Measurements from ENCODE around the gene HELQ. TPM values are rescaled to one million over a fixed set of nuclear protein-coding genes. Genes with fewer than 3 reads are reported as not detected.

Gene HELQ
- total RNA-seq, 1 experiment from 2014 or later = 9.3 TPM

DNA sequence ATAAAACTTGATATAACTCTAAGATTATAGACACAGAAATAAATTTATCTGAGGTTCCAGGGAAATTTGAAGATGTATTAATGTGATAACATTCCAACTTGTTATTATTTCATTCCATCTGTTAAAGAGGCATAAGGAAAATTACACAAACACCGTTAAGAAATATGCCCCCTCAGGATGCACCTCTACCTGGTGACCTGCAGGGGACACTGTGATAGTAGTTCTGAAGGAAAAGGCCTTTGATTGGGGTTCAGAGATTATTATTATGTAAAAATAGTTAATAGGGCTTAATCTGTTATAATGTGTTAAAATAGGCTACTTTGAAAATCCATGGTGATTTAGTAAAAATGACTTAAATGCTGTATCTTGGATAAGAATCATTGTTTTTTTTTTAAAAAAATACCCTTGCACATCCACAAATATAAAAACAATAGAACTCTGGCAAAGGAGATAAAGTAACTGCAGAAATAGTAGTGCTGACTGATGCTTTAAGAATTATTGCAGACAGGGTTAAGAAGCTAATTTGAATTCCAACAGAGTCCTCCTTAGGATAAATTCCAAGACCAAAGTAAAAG is 35.3 kb upstream of the HELQ start:
- intact Hi-C loops (cut with micrococcal nuclease; ENCODE audit: unreplicated experiment) = loop anchor here (2.0 kb wide), 1 partner anchor 150 kb away; no protein-coding TSS in a partner anchor
- H3K4me1 ChIP-seq (ENCODE audit: control insufficient read depth, insufficient read depth, low read length) = no peaks in the 10 kb centered on the region
- H3K4me3 ChIP-seq (ENCODE audit: low read depth in 2 of 2, low read length in 2 of 2) = no peak overlapping the region
- no peaks in the 10 kb centered on the region for H3K36me3 ChIP-seq (ENCODE audit: control insufficient read depth, insufficient read depth, low read length)
- H3K27ac ChIP-seq (ENCODE audit: low read length) = no peak overlapping the region
- H3K9me3 ChIP-seq (ENCODE audit: control insufficient read depth, insufficient read depth, low read depth, low read length) = no peaks in the 10 kb centered on the region
- no peaks in the 10 kb centered on the region for H3K27me3 ChIP-seq (ENCODE audit: control insufficient read depth, insufficient read depth, low read length)
- CTCF ChIA-PET = interaction anchor here (0.6 kb wide), 1 partner anchor 60 kb away, joined by 4 read pairs; no protein-coding TSS in a partner anchor
- ATAC-seq (peak; percentile 74; the same call in 1 of the 2 replicates), DNase-seq (ENCODE audit: low read depth, low spot score) (peak; percentile 38)
- TF ChIP-seq, protein P1, sequence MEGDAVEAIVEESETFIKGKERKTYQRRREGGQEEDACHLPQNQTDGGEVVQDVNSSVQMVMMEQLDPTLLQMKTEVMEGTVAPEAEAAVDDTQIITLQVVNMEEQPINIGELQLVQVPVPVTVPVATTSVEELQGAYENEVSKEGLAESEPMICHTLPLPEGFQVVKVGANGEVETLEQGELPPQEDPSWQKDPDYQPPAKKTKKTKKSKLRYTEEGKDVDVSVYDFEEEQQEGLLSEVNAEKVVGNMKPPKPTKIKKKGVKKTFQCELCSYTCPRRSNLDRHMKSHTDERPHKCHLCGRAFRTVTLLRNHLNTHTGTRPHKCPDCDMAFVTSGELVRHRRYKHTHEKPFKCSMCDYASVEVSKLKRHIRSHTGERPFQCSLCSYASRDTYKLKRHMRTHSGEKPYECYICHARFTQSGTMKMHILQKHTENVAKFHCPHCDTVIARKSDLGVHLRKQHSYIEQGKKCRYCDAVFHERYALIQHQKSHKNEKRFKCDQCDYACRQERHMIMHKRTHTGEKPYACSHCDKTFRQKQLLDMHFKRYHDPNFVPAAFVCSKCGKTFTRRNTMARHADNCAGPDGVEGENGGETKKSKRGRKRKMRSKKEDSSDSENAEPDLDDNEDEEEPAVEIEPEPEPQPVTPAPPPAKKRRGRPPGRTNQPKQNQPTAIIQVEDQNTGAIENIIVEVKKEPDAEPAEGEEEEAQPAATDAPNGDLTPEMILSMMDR (IDR thresholded peaks at IDR 0.05) = peak; percentile 85; the same call in 1 of the 2 replicates
- TF ChIP-seq, protein P2, sequence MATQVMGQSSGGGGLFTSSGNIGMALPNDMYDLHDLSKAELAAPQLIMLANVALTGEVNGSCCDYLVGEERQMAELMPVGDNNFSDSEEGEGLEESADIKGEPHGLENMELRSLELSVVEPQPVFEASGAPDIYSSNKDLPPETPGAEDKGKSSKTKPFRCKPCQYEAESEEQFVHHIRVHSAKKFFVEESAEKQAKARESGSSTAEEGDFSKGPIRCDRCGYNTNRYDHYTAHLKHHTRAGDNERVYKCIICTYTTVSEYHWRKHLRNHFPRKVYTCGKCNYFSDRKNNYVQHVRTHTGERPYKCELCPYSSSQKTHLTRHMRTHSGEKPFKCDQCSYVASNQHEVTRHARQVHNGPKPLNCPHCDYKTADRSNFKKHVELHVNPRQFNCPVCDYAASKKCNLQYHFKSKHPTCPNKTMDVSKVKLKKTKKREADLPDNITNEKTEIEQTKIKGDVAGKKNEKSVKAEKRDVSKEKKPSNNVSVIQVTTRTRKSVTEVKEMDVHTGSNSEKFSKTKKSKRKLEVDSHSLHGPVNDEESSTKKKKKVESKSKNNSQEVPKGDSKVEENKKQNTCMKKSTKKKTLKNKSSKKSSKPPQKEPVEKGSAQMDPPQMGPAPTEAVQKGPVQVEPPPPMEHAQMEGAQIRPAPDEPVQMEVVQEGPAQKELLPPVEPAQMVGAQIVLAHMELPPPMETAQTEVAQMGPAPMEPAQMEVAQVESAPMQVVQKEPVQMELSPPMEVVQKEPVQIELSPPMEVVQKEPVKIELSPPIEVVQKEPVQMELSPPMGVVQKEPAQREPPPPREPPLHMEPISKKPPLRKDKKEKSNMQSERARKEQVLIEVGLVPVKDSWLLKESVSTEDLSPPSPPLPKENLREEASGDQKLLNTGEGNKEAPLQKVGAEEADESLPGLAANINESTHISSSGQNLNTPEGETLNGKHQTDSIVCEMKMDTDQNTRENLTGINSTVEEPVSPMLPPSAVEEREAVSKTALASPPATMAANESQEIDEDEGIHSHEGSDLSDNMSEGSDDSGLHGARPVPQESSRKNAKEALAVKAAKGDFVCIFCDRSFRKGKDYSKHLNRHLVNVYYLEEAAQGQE (IDR thresholded peaks at IDR 0.05; ENCODE audit: insufficient read depth in 1 of 2, low read depth in 2 of 2, low read length in 1 of 2) = no peak
- no TSS peak for BruUV-seq (replicated peaks)
- in situ Hi-C loops (cut with HindIII; ENCODE audit: low pct_unique_long_range_greater_than_20kb, low sequenced_read_pairs) = no loop called here
- POLR2A ChIA-PET = no interaction called here

GRCh38 chr4:83489711-83490326 is 34.2 kb upstream of the HELQ start:
- no peaks in the 10 kb centered on the region for H3K36me3 ChIP-seq (ENCODE audit: control insufficient read depth, insufficient read depth, low read length)
- H3K27me3 ChIP-seq (ENCODE audit: control insufficient read depth, insufficient read depth, low read length) = no peaks in the 10 kb centered on the region
- ChIA-PET CTCF (no interaction called here), POLR2A (interaction anchor here (0.6 kb wide), 2 partner anchors 131 to 1209 kb away, joined by 3 read pairs; no protein-coding TSS in a partner anchor)
- H3K27ac ChIP-seq (ENCODE audit: low read length) = no peak overlapping the region
- ATAC-seq (no peak), DNase-seq (ENCODE audit: low read depth, low spot score) (no peak)
- TF ChIP-seq POLR2AphosphoS5 (IDR thresholded peaks at IDR 0.05; ENCODE audit: low read depth, low read length) (no peak), SIN3A (IDR thresholded peaks at IDR 0.05; ENCODE audit: borderline replicate concordance, insufficient read depth, low read depth, low read length) (no peak), TCF7L2 (IDR thresholded peaks at IDR 0.05; ENCODE audit: low read depth, low read length) (no peak)
- TF ChIP-seq, protein P2 (IDR thresholded peaks at IDR 0.05; ENCODE audit: insufficient read depth in 1 of 2, low read depth in 2 of 2, low read length in 1 of 2) = no peak
- TF ChIP-seq, protein P1 (IDR thresholded peaks at IDR 0.05) = no peak
- in situ Hi-C loops (cut with HindIII; ENCODE audit: low pct_unique_long_range_greater_than_20kb, low sequenced_read_pairs) (no loop called here), intact Hi-C loops (cut with micrococcal nuclease; ENCODE audit: unreplicated experiment) (loop anchor here (2.0 kb wide), 1 partner anchor 151 kb away; no protein-coding TSS in a partner anchor)
- H3K4me3 ChIP-seq (ENCODE audit: low read depth in 2 of 2, low read length in 2 of 2) = no peak overlapping the region
- BruUV-seq (replicated peaks) = no TSS peak
- H3K9me3 ChIP-seq (ENCODE audit: control insufficient read depth, insufficient read depth, low read depth, low read length) = no peaks in the 10 kb centered on the region
- H3K4me1 ChIP-seq (ENCODE audit: control insufficient read depth, insufficient read depth, low read length) = peaks cover 5% of the 10 kb centered on the region; the same call in 1 of the 2 replicates
